SH-SY5Y (cell line): ENCODE measurements around the gene ABHD12.

Experiments used
- GATA2 ChIP-seq: IDR thresholded peaks from 2 replicates; pipeline ENCODE4 v1.6.1; 2011; ENCODE audit warnings: mild to moderate bottlenecking, low read depth, low read length
- GATA3 ChIP-seq: IDR thresholded peaks from 2 replicates; pipeline ENCODE4 v1.6.1; 2011; ENCODE audit warnings: low read depth, mild to moderate bottlenecking, low read length, moderate library complexity

DNA sequence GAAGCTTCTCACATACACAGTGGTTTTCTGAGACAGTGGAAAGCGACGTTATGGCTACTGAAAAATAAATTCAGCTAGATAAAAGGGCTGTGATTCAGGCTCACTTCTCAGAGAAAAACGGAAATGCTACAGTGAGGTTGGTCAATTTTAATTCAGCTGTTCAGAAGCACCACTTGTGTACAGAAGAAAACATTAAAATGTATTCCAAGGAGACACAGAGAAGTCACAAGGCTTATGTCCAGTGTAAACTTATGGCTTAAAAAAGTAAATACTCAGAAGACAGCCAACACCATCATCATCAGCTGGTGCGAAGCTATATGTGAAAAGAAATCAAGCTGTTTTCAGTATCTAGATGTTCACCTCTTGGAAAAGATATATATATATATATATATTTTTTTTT, 68.6 kb downstream of the ABHD12 start:
- no peak for TF ChIP-seq GATA2
- no peak for TF ChIP-seq GATA3
